Esophagus squamous epithelium (tissue), 4 donors: ENCODE measurements around the gene MYO6.

Source experiments
- POLR2A ChIP-seq, 4 donors: fragments of 450-650 bp; IDR thresholded peaks; one replicate each; pipeline ENCODE4 v1.6.1; 2017; ENCODE audit warnings: antibody characterized with exemption in 4 of 4, mild to moderate bottlenecking in 4 of 4, moderate library complexity in 3 of 4
- TF ChIP-seq, protein P1 (sequence below), 6 experiments: fragments of 450-650 bp in 4 of 6; fragments of 200-600 bp in 2 of 6; sonication (generic) in 2 of 6; IDR thresholded peaks; one replicate each; pipeline ENCODE4 v1.5.1; 2016 to 2019; ENCODE audit warnings: antibody characterized with exemption in 6 of 6, mild to moderate bottlenecking in 4 of 6, moderate library complexity in 4 of 6

DNA sequence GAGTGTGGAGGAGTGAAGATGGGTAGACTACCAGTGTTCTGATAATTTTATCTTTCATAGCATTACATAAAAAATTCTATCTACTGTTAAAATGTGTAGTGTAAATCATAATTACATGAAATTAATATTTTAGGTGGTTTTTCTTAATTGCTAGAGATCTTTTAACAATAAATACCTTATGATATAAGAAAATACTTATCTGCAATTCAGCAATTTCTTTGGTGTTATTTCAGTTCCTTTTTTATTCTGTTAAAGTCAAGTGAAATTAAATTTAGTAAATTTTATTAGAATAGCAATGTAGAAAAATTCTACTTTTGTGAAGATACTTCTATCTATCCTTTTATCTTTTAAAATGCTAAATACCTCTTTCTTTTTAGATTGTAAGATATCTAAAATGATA, 219.1 kb downstream of the MYO6 start:
- TF ChIP-seq POLR2A (IDR thresholded peaks at IDR 0.05), result no peak
- TF ChIP-seq, protein P1, sequence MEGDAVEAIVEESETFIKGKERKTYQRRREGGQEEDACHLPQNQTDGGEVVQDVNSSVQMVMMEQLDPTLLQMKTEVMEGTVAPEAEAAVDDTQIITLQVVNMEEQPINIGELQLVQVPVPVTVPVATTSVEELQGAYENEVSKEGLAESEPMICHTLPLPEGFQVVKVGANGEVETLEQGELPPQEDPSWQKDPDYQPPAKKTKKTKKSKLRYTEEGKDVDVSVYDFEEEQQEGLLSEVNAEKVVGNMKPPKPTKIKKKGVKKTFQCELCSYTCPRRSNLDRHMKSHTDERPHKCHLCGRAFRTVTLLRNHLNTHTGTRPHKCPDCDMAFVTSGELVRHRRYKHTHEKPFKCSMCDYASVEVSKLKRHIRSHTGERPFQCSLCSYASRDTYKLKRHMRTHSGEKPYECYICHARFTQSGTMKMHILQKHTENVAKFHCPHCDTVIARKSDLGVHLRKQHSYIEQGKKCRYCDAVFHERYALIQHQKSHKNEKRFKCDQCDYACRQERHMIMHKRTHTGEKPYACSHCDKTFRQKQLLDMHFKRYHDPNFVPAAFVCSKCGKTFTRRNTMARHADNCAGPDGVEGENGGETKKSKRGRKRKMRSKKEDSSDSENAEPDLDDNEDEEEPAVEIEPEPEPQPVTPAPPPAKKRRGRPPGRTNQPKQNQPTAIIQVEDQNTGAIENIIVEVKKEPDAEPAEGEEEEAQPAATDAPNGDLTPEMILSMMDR (IDR thresholded peaks at IDR 0.05), result no peak
